LoVo (cell line): ENCODE data around the gene VPS13A.
"Not testable (repeated sequence)": the region's sequence is repeated elsewhere in the genome, so short reads cannot be mapped to it uniquely, and the experiment has no call there.

Experiments used
- DNase-seq: peaks from one replicate; pipeline ENCODE4 v3.0.0-alpha.2; 2016; ENCODE audit warnings: low spot score

VPS13A gene

GRCh38 chr9:77424993-77425392, 247.7 kb downstream of the VPS13A start:
- no peak for DNase-seq

DNA sequence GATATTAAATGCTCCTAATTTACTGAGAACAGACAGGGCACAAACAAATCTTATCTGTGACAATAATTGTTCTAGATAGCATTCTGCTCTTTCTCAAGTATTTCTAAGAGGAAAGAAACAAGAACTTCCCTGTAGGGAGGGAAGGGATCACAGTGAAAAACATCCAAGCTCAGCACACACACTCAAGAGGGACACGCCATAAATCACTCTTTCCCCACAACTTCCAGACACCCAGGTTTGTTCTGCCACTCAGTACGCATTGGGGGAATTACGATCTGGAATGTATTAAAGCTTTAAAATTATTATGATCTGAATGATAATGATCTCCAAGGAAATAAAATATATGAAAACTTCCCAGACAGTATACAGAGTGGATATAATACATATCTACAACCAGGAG, 249.4 kb downstream of the VPS13A start:
- no peak for DNase-seq

DNA sequence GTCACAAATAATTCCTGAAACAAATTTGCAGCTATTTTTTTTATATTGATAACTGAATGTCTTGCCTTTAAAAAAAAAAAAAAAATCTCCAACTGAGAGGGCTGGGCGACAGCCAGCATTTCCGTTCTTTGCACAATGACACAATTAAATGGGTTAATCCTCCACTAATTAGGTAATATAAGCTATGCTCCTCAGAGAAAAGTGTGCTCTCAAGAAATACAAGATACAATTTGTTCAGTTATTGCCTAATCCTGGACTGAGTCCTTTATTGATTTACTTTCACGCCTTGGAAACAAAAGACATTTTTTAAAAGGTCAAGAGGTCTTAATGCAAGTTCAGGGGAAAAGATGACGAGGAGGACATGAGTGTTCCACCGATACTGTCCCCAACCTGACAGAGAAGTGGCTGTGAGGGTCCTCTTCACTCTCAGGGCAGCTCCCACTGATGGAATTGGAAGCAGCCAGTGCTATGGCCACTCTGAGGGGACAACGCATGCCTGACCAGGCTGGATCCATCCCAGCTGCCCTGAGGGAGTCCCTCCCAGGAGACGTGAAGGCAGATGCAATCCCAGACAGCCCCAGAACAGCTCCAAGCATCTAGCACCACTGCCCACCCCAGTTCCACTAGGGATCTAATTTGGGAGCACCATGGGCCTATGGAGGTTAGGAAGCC, 250.1 kb downstream of the VPS13A start:
- no peak for DNase-seq

GRCh38 chr9:77429928-77430327, 252.6 kb downstream of the VPS13A start:
- no peak for DNase-seq

GRCh38 chr9:77432053-77432452, 254.7 kb downstream of the VPS13A start:
- DNase-seq = no peak

- peak; percentile 42 for DNase-seq
Measured at GRCh38 chr9:77433675-77434445, 256.5 kb downstream of the VPS13A start.

GRCh38 chr9:77435277-77435676, 257.9 kb downstream of the VPS13A start:
- DNase-seq = no peak

DNA sequence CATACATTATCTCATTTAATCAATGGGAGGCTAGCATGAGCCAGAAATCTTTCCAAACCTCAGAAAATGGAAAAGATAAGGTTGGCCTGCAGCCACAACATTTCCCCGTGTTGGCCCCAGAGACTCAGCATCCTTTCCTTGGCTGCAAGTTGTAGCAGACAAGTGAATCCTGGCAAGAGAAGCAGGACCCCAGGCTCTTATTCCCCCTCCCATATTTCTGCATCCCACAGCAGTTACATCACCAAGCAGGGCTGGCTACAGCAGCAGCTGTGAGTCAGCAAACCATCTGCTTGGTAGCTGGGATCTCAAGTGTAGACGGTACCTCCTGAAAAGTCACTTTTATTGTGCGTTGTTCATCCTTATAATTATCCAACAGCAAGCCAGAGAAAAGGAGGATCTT, 258.4 kb downstream of the VPS13A start:
- DNase-seq = no peak

DNA sequence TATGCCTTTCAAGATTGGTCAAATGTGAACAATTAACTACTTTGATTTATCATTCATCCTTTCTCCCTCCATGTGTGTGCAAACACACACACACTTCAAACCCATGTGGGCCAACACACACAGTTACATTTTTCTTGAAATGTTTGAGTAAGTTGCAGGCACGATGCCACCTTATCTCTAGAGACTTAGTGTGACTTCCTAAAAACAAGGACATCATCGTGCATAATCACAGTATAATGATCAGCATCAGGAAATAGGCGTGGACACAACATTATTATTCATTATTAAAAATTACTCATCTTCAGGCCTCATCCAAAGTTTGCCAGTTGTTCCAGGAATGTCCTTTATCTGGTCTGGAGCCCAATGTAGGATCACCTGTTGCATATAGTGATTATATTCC, 261.3 kb downstream of the VPS13A start:
- DNase-seq = no peak

DNA sequence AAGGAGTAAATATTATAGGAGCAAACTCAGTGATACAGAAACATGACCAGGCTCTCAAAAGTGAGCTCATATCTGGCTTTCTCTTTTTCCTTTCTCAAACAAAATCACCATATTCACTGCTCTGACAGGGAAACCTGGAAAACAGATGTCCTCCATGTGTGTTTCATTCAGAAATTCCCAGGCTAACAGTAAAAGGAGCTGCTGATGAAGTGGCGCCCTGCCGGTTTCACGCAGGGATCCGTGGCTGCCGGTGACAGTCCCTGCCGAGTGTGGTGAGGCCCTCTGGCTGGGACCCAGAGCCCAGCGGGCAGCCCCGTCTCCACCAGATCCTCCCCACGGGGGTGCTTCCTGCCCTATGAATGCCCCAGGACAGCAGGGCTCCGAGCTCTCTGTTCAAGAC, 262.7 kb downstream of the VPS13A start:
- DNase-seq = no peak

- DNase-seq = not testable (repeated sequence)
Measured at GRCh38 chr9:77441124-77441523, 263.8 kb downstream of the VPS13A start.

- no peak for DNase-seq
Measured at GRCh38 chr9:77442436-77442835, 265.1 kb downstream of the VPS13A start.

GRCh38 chr9:77447646-77448045, 270.3 kb downstream of the VPS13A start:
- no peak for DNase-seq

DNA sequence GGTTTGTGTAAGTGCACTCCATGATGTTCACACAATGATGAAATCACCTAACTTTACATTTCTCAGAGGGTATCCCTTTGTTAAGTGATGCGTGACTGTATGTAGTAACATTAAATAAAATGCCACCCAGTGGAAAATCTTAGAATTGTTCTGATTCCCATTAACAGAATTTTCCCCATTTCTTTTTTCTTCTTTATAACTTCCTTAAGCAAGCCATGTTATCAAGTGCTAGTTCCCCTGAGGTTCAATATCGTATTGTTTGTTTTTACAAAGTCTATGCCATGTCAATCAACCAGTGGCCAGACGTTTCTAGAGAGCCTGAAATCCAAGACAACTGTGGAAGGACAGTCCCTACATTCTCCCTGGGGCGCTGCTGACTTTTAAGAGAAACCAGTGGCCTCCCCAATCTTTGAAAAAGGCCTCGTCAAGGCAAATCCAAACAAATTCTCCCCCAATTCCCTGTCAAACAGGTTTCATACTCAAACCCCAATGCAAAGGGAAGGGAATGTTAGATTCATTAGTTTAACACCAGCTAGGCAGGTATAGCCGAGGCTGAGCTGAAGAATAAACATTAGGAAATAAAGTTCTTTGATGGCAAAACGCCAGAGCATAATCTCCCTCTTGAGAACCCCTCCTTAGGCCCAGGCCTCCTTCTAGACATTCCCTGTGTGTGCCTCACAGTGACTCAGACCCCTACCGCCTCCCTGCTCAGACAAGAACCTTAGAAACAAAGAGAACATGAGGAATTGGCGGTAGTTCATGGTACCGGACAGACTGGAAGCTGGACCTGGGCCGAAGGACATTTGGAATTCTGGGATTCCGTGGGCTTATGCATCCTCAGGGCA, 272.1 kb downstream of the VPS13A start:
- no peak for DNase-seq

GRCh38 chr9:77450085-77450475, 272.7 kb downstream of the VPS13A start:
- no peak for DNase-seq

DNA sequence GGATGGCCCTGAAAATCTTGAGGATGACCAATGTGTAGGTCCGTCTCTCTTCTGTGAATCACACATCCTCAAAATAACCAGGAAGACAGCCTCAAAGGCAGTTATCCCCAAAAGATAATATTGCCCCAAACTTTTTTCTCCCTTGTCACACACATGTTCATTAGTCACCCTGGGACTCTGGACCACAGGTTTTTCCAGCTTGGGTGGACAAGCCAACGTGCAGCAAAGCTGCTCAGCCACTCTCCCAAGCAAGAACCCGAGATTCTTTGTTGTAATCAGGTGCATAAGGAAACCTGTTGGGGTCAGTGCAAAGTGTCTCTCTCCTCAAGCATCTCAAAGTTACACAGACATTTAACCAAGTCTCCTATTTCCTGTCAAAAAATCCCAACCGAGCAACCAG, 274.2 kb downstream of the VPS13A start:
- no peak for DNase-seq

DNA sequence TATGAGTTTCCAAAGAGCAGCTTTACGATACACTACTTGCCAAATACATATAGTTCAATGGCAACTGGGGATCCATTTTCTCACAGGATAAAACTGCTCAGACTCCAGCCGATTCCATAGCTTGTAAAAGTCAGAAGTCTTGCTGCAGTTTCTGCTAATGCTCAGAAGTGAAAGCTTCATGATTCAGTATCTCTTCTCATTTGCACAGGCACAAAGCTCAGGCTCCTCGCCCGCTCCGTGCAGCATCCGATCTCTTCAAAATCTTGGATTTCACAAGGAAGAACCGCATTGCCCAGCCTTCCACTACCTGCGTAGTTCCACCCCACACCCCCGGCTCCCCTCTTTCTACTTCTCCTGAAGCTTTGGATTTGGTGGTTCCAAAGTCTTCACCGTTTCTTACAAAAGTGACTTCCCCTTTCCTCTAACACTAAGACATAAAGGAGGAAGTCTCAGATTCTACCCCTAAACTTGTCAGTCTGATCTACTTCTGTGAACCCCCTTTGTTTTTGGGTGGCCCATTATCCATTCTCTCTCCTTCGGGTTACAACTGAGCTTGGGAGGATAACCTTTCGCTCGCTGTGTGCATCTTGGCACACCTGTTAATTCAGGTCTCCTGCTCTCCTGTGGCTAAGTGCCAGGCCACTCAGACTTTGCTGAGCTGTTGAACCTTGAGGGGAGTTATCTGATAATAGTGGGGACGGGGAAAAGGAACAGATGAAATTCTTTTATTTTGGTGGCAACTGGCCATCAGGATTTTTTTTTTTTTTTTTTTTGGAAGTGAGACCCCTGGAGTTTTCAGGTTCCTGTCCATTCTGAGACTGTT, 276.7 kb downstream of the VPS13A start:
- DNase-seq = no peak

DNA sequence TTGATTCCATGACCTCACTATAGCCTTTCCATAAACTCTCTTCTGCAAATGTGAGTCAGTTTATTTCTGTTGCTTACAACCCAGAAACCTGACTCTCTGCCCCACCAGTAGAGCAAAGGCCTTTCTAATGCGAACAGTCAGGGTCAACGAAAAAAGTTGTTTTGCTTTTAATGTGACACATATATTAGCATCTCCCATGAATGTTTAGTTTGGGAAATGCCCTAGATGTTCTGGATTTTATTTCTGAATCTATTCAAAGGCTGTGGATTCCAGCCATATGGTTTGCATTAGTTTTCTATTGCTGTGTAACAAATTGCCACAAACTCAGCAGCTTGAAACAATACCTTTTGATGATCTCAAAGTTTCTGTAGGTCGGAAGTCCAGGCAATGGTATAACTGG, 277.3 kb downstream of the VPS13A start:
- no peak for DNase-seq

DNA sequence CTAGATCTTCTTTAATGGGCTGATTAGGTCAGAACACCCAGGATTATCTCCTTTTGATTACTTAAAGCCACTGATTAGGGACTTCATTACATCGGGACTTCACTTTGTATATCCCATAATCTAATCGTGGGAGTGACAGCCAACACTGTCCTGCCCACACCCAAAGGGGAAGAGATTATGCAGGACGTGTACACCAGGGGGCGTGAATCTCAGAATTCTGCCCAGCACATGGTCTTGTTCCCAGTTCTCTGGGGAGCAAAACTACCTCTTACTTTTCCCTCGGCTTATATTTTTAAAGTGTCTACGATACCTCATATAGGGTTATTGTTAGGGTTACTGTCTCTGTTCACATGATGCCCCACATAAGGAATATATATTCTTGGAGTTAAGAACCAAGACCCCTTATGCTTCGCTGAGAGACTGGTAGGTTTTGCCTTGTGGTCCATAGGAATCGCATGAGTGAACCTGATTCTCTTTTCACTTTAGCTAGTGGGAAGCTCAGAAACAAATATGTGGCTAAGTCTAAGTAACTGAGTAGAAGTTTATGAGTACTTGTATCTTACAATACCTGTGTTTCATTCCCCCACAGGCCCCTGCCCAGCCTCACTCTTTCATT, 278.1 kb downstream of the VPS13A start:
- peak; percentile 41 for DNase-seq

DNA sequence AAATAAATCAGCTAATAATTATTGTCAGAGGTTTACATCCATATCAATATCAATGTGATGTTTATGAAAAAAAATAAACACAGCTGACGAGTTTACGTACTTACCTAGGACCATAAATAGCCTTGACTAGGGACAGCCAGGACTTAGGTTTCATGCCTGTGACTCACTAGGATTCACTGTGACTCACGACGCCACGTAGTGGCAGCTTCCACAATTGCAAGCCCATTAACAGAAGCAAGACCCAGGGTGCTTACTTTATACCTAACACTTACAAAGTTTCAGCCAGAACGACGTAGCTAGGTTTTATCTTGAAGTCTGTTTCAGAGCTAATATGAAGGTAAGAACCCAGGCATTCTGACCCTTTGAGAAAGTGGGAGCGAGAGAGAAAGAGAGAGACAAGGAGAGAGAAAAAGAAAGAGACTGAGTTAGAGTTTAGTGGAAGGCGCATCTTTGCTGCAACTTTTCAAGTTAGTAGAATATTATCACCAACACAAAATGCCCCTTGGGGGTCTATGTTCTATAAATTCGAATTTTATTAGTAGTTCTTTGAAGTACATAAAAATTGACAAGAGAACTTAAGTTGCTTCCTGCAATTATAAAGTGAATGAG, 279.6 kb downstream of the VPS13A start:
- peak; percentile 88 for DNase-seq
